Lower leg skin (tissue), 4 donors: ENCODE results near the gene FAM186B. TPM values are rescaled to one million over a fixed set of nuclear protein-coding genes. Genes with fewer than 3 reads are reported as not detected.

Experiments
- DNase-seq, 2 donors: peaks; one replicate each; pipeline ENCODE4 v3.0.0-alpha.2; 2019; ENCODE audit warnings: low spot score in 2 of 2
- H3K4me3 ChIP-seq: fragments of 200-600 bp; sonication (generic); 2 replicates; pipeline ENCODE4 v1.5.1; 2017; ENCODE audit warnings: mild to moderate bottlenecking, low read depth; ENCODE audit not compliant: poor library complexity, severe bottlenecking
- CTCF ChIP-seq, 3 donors: fragments of 450-650 bp; IDR thresholded peaks; one replicate each; pipeline ENCODE4 v1.5.1; 2016; ENCODE audit warnings: antibody characterized with exemption in 3 of 3, mild to moderate bottlenecking in 3 of 3, moderate library complexity in 2 of 3
- POLR2A ChIP-seq, 2 donors: fragments of 450-650 bp; IDR thresholded peaks; one replicate each; pipeline ENCODE4 v1.6.1; 2016 to 2017; ENCODE audit warnings: antibody characterized with exemption in 2 of 2, mild to moderate bottlenecking in 1 of 2, moderate library complexity in 1 of 2
- WGBS, 2 donors: methylation state at CpG; one replicate each; pipeline ENCODE4 v1.1.5; 2018; 5-methylcytosine and 5-hydroxymethylcytosine counted together
- intact Hi-C: fragments of 100-400 bp; cut with DNase I; formaldehyde crosslinking; loops from one replicate; pipeline ENCODE4 v1.15.0; 2023; ENCODE audit warnings: low total_unique reads
- total RNA-seq, 4 donors: library from RNA; depleted of rRNA; stranded (reverse); fragments of >200 nt; gene quantifications; one replicate each; pipeline ENCODE4 v1.1.0, GENCODE V29; 2016

Gene FAM186B
- total RNA-seq, 4 donors from 2014 or later: 0.21 to 1.1 (median 0.57) TPM

- DNase-seq: peak; percentile 65 to 95
- H3K4me3 ChIP-seq: no peak overlapping the region
- no peak for TF ChIP-seq POLR2A (IDR thresholded peaks at IDR 0.05)
- TF ChIP-seq CTCF (IDR thresholded peaks at IDR 0.05): peak in 1 of 3 donors; percentile 67
- intact Hi-C loops: loop anchor here (5.0 kb wide), 1 partner anchor 63 kb away; the partner anchor contains the start of gene FMNL3
- WGBS, 2 donors: 6 to 11% methylated on average over 2 of the region's 2 CpGs
Observed at GRCh38 chr12:49644620-49644994, 39.2 kb upstream of the FAM186B start.

GRCh38 chr12:49643961-49644619, 38.7 kb upstream of the FAM186B start:
- 76 to 81% methylated on average over 9 to 10 of the region's 10 CpGs for WGBS, 2 donors
- intact Hi-C loops: loop anchor here (5.0 kb wide), 1 partner anchor 63 kb away; the partner anchor contains the start of gene FMNL3
- TF ChIP-seq CTCF (IDR thresholded peaks at IDR 0.05) (no peak), POLR2A (IDR thresholded peaks at IDR 0.05) (no peak)
- no peak overlapping the region for H3K4me3 ChIP-seq
- no peak for DNase-seq

- no peak for DNase-seq
- 84 to 88% methylated on average over 7 of the region's 7 CpGs for WGBS, 2 donors
- intact Hi-C loops: loop anchor here (5.0 kb wide), 1 partner anchor 64 kb away; the partner anchor contains the start of gene FMNL3
- TF ChIP-seq CTCF (IDR thresholded peaks at IDR 0.05) (no peak), POLR2A (IDR thresholded peaks at IDR 0.05) (no peak)
- H3K4me3 ChIP-seq: no peak overlapping the region
Observed at GRCh38 chr12:49643135-49643534, 37.7 kb upstream of the FAM186B start.

DNA sequence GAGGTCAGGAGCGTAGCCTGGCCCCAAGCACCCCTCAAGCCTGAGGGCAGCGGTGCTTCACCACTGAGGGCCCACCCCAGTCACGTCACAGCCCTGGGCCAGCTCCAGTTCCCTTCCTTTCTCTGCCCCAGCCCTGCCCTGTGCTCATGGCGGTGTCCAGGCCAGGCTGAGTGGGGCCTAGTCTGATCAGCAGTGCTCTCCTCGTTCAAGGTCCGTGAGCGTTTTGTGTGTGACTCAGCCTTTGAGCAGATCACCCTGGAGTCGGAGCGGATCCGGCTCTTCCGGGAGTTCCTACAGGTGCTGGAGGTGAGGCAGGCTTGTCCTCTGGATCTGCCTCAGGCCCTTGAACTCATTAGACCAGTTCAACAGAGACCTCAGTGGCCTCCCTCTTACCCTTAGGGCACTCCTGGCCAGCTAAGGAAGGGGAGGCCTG, 36.9 kb upstream of the FAM186B start:
- TF ChIP-seq CTCF (IDR thresholded peaks at IDR 0.05) (no peak), POLR2A (IDR thresholded peaks at IDR 0.05) (no peak)
- 58 to 85% methylated on average over 8 to 11 of the region's 11 CpGs for WGBS, 2 donors
- no peak overlapping the region for H3K4me3 ChIP-seq
- DNase-seq: no peak
- intact Hi-C loops: loop anchor here (5.0 kb wide), 1 partner anchor 65 kb away; the partner anchor contains the start of gene FMNL3

- no peak for TF ChIP-seq POLR2A (IDR thresholded peaks at IDR 0.05)
- no peak for TF ChIP-seq CTCF (IDR thresholded peaks at IDR 0.05)
- no peak for DNase-seq
- 91% methylated on average over 15 to 17 of the region's 17 CpGs for WGBS, 2 donors
- intact Hi-C loops: loop anchor here (5.0 kb wide), 1 partner anchor 65 kb away; the partner anchor contains the start of gene FMNL3
- no peak overlapping the region for H3K4me3 ChIP-seq
Observed at GRCh38 chr12:49641748-49642369, 36.4 kb upstream of the FAM186B start.
